Panc1 (cell line): ENCODE results near the gene GRIP1. TPM values are rescaled to one million over a fixed set of nuclear protein-coding genes. Genes with fewer than 3 reads are reported as not detected.

ENCODE experiments used
- ATAC-seq: fragments of 200-7000 bp; cut with Tn5 transposase; 2 replicates; pipeline ENCODE4 v1.9.1; 2020; ENCODE audit warnings: mild to moderate bottlenecking, moderate library complexity
- BruUV-seq: library from RNA; stranded (reverse); fragments of 400-500 nt; replicated peaks from 2 replicates; lab custom pipeline; 2021; lab: Mats Ljungman, UMichigan
- CTCF ChIA-PET: fragments of 300-600 bp; sonication (Branson Sonifier 250); formaldehyde crosslinking; loops from one replicate; lab custom pipeline; 2022; ENCODE audit warnings: antibody characterized with exemption; lab: Charles Lee
- POLR2A ChIA-PET: fragments of 300-600 bp; sonication (Branson Sonifier 250); formaldehyde crosslinking; loops from one replicate; lab custom pipeline; 2022; ENCODE audit warnings: antibody characterized with exemption; lab: Charles Lee
- DNase-seq: peaks from one replicate; pipeline ENCODE4 v3.0.0-alpha.2; 2010; ENCODE audit warnings: low read depth, low spot score
- H3K27ac ChIP-seq: 2 replicates; pipeline ENCODE4 v1.5.1; 2011; ENCODE audit warnings: mild to moderate bottlenecking, low read length, inconsistent platforms
- H3K27me3 ChIP-seq: fragments of 200-500 bp; sonication (Bioruptor generic); 2 replicates; pipeline ENCODE4 v1.6.0; 2014; ENCODE audit warnings: low read length, inconsistent platforms; ENCODE audit not compliant: control insufficient read depth, insufficient read depth
- H3K36me3 ChIP-seq: fragments of 200-500 bp; sonication (Bioruptor generic); 2 replicates; pipeline ENCODE4 v1.5.1; 2014; ENCODE audit warnings: inconsistent platforms, mild to moderate bottlenecking, low read length, moderate library complexity; ENCODE audit not compliant: control insufficient read depth, insufficient read depth
- H3K4me1 ChIP-seq: 2 replicates; pipeline ENCODE4 v1.5.1; 2011; ENCODE audit warnings: inconsistent platforms, mild to moderate bottlenecking, low read length, moderate library complexity; ENCODE audit not compliant: control insufficient read depth, insufficient read depth
- H3K4me3 ChIP-seq, 2 experiments: 2 replicates each; pipeline ENCODE4 v1.5.1; 2011 to 2012; ENCODE audit warnings: low read depth in 2 of 2, low read length in 2 of 2, mild to moderate bottlenecking in 2 of 2, inconsistent platforms in 1 of 2, moderate library complexity in 1 of 2
- H3K9me3 ChIP-seq: fragments of 200-500 bp; sonication (Bioruptor generic); 2 replicates; pipeline ENCODE4 v1.5.1; 2014; ENCODE audit warnings: low read depth, mild to moderate bottlenecking, inconsistent platforms, low read length, moderate library complexity; ENCODE audit not compliant: control insufficient read depth, insufficient read depth
- CTCF ChIP-seq: fragments of 450-650 bp; IDR thresholded peaks from 2 replicates; pipeline ENCODE4 v1.5.1; 2017; ENCODE audit warnings: mild to moderate bottlenecking
- POLR2AphosphoS5 ChIP-seq: IDR thresholded peaks from 2 replicates; pipeline ENCODE4 v1.6.1; 2012; ENCODE audit warnings: mild to moderate bottlenecking, low read depth, low read length, moderate library complexity
- REST ChIP-seq, 2 experiments: IDR thresholded peaks; 2 replicates each; pipeline ENCODE4 v1.6.1; 2011 to 2012; ENCODE audit warnings: low read depth in 2 of 2, control low read depth in 1 of 2, low read length in 1 of 2, mild to moderate bottlenecking in 1 of 2, moderate library complexity in 1 of 2; ENCODE audit not compliant: insufficient read depth in 1 of 2
- SIN3A ChIP-seq: IDR thresholded peaks from 2 replicates; pipeline ENCODE4 v1.6.1; 2012; ENCODE audit warnings: low read depth, mild to moderate bottlenecking, low read length, moderate library complexity, borderline replicate concordance; ENCODE audit not compliant: insufficient read depth
- TCF7L2 ChIP-seq: IDR thresholded peaks from 2 replicates; pipeline ENCODE4 v1.6.1; 2011; ENCODE audit warnings: mild to moderate bottlenecking, low read depth, low read length, inconsistent platforms
- in situ Hi-C: cut with HindIII; loops from 2 replicates; pipeline ENCODE4 v1.10.0; 2016; ENCODE audit warnings: low sequenced_read_pairs, low pct_unique_long_range_greater_than_20kb
- intact Hi-C: fragments of 100-400 bp; cut with micrococcal nuclease; formaldehyde crosslinking; loops from one replicate; pipeline ENCODE4 v1.10.0; 2022; ENCODE audit not compliant: unreplicated experiment
- total RNA-seq: library from RNA; stranded (reverse); gene quantifications from one replicate; pipeline ENCODE4 v1.2.1, GENCODE V29; 2021; ENCODE audit not compliant: unreplicated experiment

GRIP1 gene
- total RNA-seq, 1 experiment from 2014 or later = 9.2 TPM

- H3K9me3 ChIP-seq = no peaks in the 10 kb centered on the region
- no peak overlapping the region for H3K27ac ChIP-seq
- ATAC-seq = no peak
- BruUV-seq = no TSS peak
- CTCF ChIA-PET = no interaction called here
- TF ChIP-seq REST (IDR thresholded peaks at IDR 0.05; ENCODE audit: insufficient read depth in 1 of 2, low read depth in 2 of 2, low read length in 1 of 2) (no peak), SIN3A (no peak), TCF7L2 (no peak), CTCF (no peak), POLR2AphosphoS5 (no peak)
- no peaks in the 10 kb centered on the region for H3K36me3 ChIP-seq
- POLR2A ChIA-PET = no interaction called here
- H3K27me3 ChIP-seq = peaks cover 2% of the 10 kb centered on the region
- intact Hi-C loops = no loop called here
- H3K4me1 ChIP-seq = no peaks in the 10 kb centered on the region
- no peak for DNase-seq
- in situ Hi-C loops = no loop called here
- H3K4me3 ChIP-seq = no peak overlapping the region
Observed at GRCh38 chr12:66393890-66394289, 285.0 kb downstream of the GRIP1 start.

- POLR2A ChIA-PET = no interaction called here
- Histone ChIP-seq H3K4me3 (no peak overlapping the region), H3K27ac (no peak overlapping the region), H3K9me3 (no peaks in the 10 kb centered on the region; the same call in 1 of the 2 replicates), H3K27me3 (peaks cover 2% of the 10 kb centered on the region), H3K36me3 (no peaks in the 10 kb centered on the region), H3K4me1 (no peaks in the 10 kb centered on the region)
- in situ Hi-C loops (no loop called here), intact Hi-C loops (no loop called here)
- DNase-seq (no peak), ATAC-seq (no peak)
- no peak for TF ChIP-seq CTCF
- TF ChIP-seq POLR2AphosphoS5 = no peak
- TF ChIP-seq TCF7L2 = no peak
- TF ChIP-seq REST (IDR thresholded peaks at IDR 0.05; ENCODE audit: insufficient read depth in 1 of 2, low read depth in 2 of 2, low read length in 1 of 2) = no peak
- no peak for TF ChIP-seq SIN3A
- CTCF ChIA-PET = no interaction called here
- no TSS peak for BruUV-seq
Observed at GRCh38 chr12:66392266-66392915, 286.5 kb downstream of the GRIP1 start.
